ENCODE results near the gene RBM39.

GRCh38 chr20:35719717-35720116 lies 22.3 kb downstream of the RBM39 start:
- TF ChIP-seq, protein P1, sequence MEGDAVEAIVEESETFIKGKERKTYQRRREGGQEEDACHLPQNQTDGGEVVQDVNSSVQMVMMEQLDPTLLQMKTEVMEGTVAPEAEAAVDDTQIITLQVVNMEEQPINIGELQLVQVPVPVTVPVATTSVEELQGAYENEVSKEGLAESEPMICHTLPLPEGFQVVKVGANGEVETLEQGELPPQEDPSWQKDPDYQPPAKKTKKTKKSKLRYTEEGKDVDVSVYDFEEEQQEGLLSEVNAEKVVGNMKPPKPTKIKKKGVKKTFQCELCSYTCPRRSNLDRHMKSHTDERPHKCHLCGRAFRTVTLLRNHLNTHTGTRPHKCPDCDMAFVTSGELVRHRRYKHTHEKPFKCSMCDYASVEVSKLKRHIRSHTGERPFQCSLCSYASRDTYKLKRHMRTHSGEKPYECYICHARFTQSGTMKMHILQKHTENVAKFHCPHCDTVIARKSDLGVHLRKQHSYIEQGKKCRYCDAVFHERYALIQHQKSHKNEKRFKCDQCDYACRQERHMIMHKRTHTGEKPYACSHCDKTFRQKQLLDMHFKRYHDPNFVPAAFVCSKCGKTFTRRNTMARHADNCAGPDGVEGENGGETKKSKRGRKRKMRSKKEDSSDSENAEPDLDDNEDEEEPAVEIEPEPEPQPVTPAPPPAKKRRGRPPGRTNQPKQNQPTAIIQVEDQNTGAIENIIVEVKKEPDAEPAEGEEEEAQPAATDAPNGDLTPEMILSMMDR (IDR thresholded peaks at IDR 0.05): no peak
- TF ChIP-seq RFX5 (IDR thresholded peaks at IDR 0.05; ENCODE audit: low read length): no peak
- no peak for TF ChIP-seq TCF12 (IDR thresholded peaks at IDR 0.05)
- TF ChIP-seq FOXM1 (IDR thresholded peaks at IDR 0.05; ENCODE audit: low read depth): no peak

Measured in SK-N-SH (cell line).